ENCODE results near the gene PIM2. TPM values are rescaled to one million over a fixed set of nuclear protein-coding genes. Genes with fewer than 3 reads are reported as not detected.
A peak's percentile ranks its signal among the peaks of the same experiment; 100 is the strongest.

Gene PIM2
- total and polyA plus RNA-seq, 9 of the 15 experiments (the other 6 are each of a cell fraction or from before 2014, with no cell fraction given) = 67.6 to 191 (median 108) TPM

GRCh38 chrX:48961585-48962091 is 42.8 kb upstream of the PIM2 start (continued):
- TF ChIP-seq CTCFL (IDR thresholded peaks at IDR 0.05; ENCODE audit: borderline replicate concordance, insufficient read depth, low read depth, low read length, poor library complexity, severe bottlenecking) = no peak
- no peak for TF ChIP-seq SETDB1 (IDR thresholded peaks at IDR 0.05; ENCODE audit: low read length)
- no peak for TF ChIP-seq STAG1 (CRISPR knock-in tag; IDR thresholded peaks at IDR 0.05; ENCODE audit: borderline replicate concordance)
- TF ChIP-seq, protein P1, sequence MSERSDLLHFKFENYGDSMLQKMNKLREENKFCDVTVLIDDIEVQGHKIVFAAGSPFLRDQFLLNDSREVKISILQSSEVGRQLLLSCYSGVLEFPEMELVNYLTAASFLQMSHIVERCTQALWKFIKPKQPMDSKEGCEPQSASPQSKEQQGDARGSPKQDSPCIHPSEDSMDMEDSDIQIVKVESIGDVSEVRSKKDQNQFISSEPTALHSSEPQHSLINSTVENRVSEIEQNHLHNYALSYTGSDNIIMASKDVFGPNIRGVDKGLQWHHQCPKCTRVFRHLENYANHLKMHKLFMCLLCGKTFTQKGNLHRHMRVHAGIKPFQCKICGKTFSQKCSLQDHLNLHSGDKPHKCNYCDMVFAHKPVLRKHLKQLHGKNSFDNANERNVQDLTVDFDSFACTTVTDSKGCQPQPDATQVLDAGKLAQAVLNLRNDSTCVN (CRISPR knock-in tag; IDR thresholded peaks at IDR 0.05) = no peak
- TF ChIP-seq BDP1 (IDR thresholded peaks at IDR 0.05; ENCODE audit: insufficient read depth, insufficient read length) = no peak
- TF ChIP-seq BHLHE40 (IDR thresholded peaks at IDR 0.05; ENCODE audit: low read length) = no peak
- peak in 1 of 2 experiments; percentile 60; a peak in 2 of 4 replicates for TF ChIP-seq ZMIZ1 (IDR thresholded peaks at IDR 0.05; ENCODE audit: low read depth in 2 of 2, low read length in 2 of 2)
- TF ChIP-seq MAFK (IDR thresholded peaks at IDR 0.05; ENCODE audit: low read length) = no peak; the same call in 1 of the 2 replicates
- peak; percentile 57 for TF ChIP-seq VEZF1 (CRISPR knock-in tag; IDR thresholded peaks at IDR 0.05)
- no peak for TF ChIP-seq NR1H2 (CRISPR knock-in tag; IDR thresholded peaks at IDR 0.05)
- TF ChIP-seq MCM3 (IDR thresholded peaks at IDR 0.05) = no peak
- TF ChIP-seq CBFA2T2 (conservative IDR thresholded peaks at IDR 0.05) = peak; percentile 89
- peak; percentile 89 for TF ChIP-seq DPF2 (IDR thresholded peaks at IDR 0.05)
- no peak for TF ChIP-seq SUPT5H (IDR thresholded peaks at IDR 0.05)
- TF ChIP-seq SAFB2 (IDR thresholded peaks at IDR 0.05; ENCODE audit: borderline replicate concordance, low read depth, low read length, severe bottlenecking) = no peak
- TF ChIP-seq, protein P2, sequence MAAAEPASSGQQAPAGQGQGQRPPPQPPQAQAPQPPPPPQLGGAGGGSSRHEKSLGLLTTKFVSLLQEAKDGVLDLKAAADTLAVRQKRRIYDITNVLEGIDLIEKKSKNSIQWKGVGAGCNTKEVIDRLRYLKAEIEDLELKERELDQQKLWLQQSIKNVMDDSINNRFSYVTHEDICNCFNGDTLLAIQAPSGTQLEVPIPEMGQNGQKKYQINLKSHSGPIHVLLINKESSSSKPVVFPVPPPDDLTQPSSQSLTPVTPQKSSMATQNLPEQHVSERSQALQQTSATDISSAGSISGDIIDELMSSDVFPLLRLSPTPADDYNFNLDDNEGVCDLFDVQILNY (CRISPR knock-in tag; IDR thresholded peaks at IDR 0.05) = no peak
- TF ChIP-seq E2F6 (IDR thresholded peaks at IDR 0.05; ENCODE audit: borderline replicate concordance in 1 of 2, extremely low read depth in 1 of 2, insufficient read depth in 1 of 2, insufficient read length in 1 of 2, low read depth in 1 of 2, low read length in 1 of 2, poor library complexity in 1 of 2, severe bottlenecking in 1 of 2) = no peak
- no peak for TF ChIP-seq ARHGAP35 (IDR thresholded peaks at IDR 0.05; ENCODE audit: partially characterized antibody)

Measured in K562 (cell line).